ENCODE results near the gene ZSCAN4. TPM values are rescaled to one million over a fixed set of nuclear protein-coding genes. Genes with fewer than 3 reads are reported as not detected.
A peak's percentile ranks its signal among the peaks of the same experiment; 100 is the strongest.

ZSCAN4 gene
- total RNA-seq: under 1 TPM in 1 of 9 donors, not detected in 8; 0.14 TPM
- polyA plus RNA-seq: under 1 TPM; 0.03 to 0.11 TPM
- long read RNA-seq, donor 1: 0 reads
- long read RNA-seq, donor 2: 0 reads
- long read RNA-seq, donor 3: 0 reads

- H3K4me1 ChIP-seq: peaks cover 0 to 8% (median 3%) of the 10 kb centered on the region in 12 donors
- TF ChIP-seq POLR2A (IDR thresholded peaks at IDR 0.05) (no peak), CTCF (IDR thresholded peaks at IDR 0.05) (no peak)
- H3K4me3 ChIP-seq: no peak within 1 kb of the TSS
- ATAC-seq (no peak), DNase-seq (no peak)
- WGBS, 4 donors: 94 to 98% (median 97%) methylated on average over 2 of the region's 2 CpGs
- no peaks in the 10 kb centered on the region for H3K9me3 ChIP-seq
- peaks cover 0 to 6% (median 0%) of the 10 kb centered on the region in 9 donors for H3K27me3 ChIP-seq
- no peak within 1 kb of the TSS for H3K27ac ChIP-seq
- intact Hi-C loops (cut with DNase I): no loop called here
- H3K36me3 ChIP-seq: no peaks in the 10 kb centered on the region
These were observed at the start of gene ZSCAN4 for GRCh38 chr19:57668635-57669034. ZSCAN4 (plus strand) TSS chr19:57668935; CDS start chr19:57676146, 7,211 bp downstream.

- Histone ChIP-seq H3K4me3 (no peak overlapping the region), H3K4me1 (peaks cover 0 to 26% (median 0%) of the 10 kb centered on the region in 12 donors), H3K36me3 (peaks cover 8 to 96% (median 68%) of the 10 kb centered on the region in 9 donors), H3K9me3 (peaks cover 4 to 100% (median 93%) of the 10 kb centered on the region in 12 donors), H3K27ac (no peak overlapping the region), H3K27me3 (no peaks in the 10 kb centered on the region)
- TF ChIP-seq CTCF (IDR thresholded peaks at IDR 0.05) (no peak), POLR2A (IDR thresholded peaks at IDR 0.05) (no peak)
- no peak for DNase-seq
- ATAC-seq: no peak
- 96 to 98% (median 98%) methylated on average over 10 of the region's 10 CpGs for WGBS, 4 donors
- intact Hi-C loops (cut with DNase I): no loop called here
These were observed 47.9 kb upstream of the ZSCAN4 start for GRCh38 chr19:57620673-57621348.

GRCh38 chr19:57623091-57623490, 45.6 kb upstream of the ZSCAN4 start:
- Histone ChIP-seq H3K4me1 (peaks cover 0 to 7% (median 0%) of the 10 kb centered on the region in 12 donors), H3K36me3 (peaks cover 8 to 73% (median 50%) of the 10 kb centered on the region in 9 donors), H3K27me3 (no peaks in the 10 kb centered on the region), H3K9me3 (peaks cover 4 to 100% (median 90%) of the 10 kb centered on the region in 12 donors), H3K4me3 (no peak overlapping the region), H3K27ac (no peak overlapping the region)
- DNase-seq (no peak), ATAC-seq (no peak)
- intact Hi-C loops (cut with DNase I): no loop called here
- TF ChIP-seq POLR2A (IDR thresholded peaks at IDR 0.05): no peak
- TF ChIP-seq CTCF (IDR thresholded peaks at IDR 0.05): no peak

- ATAC-seq (peak; percentile 100), DNase-seq (peak; percentile 94 to 97 (median 94))
- 1 to 3% (median 1%) methylated on average over 17 to 59 of the region's 59 CpGs for WGBS, 4 donors
- TF ChIP-seq POLR2A (IDR thresholded peaks at IDR 0.05): peak in 1 of 2 donors; percentile 59
- TF ChIP-seq CTCF (IDR thresholded peaks at IDR 0.05): peak in 2 of 12 donors; percentile 24 to 25
- Histone ChIP-seq H3K27me3 (no peaks in the 10 kb centered on the region), H3K36me3 (peaks cover 4 to 48% (median 33%) of the 10 kb centered on the region in 9 donors), H3K9me3 (peaks cover 0 to 52% (median 27%) of the 10 kb centered on the region in 12 donors), H3K27ac (peak within 1 kb of the TSS in 11 of 12 donors; percentile 77 to 92 (median 85)), H3K4me3 (peak within 1 kb of the TSS; percentile 68 to 93 (median 86)), H3K4me1 (peaks cover 0 to 16% (median 12%) of the 10 kb centered on the region in 12 donors)
- intact Hi-C loops (cut with DNase I): loop anchor here in 3 of 10 donors (1.0 to 2.0 kb wide), 3 partner anchors 18 to 48 kb away; partner anchors contain the start of genes ZNF551 (in 2 of the 3) and ZNF134 (in 1 of the 3)
These were observed 35.5 kb upstream of the ZSCAN4 start, which contains the start of gene ZNF211 for GRCh38 chr19:57632987-57633831. ZNF211 (plus strand) TSS chr19:57633168; CDS start chr19:57633347, 179 bp downstream.

Data from heart left ventricle (tissue), 16 donors.